ENCODE data around the gene PRR9.

GRCh38 chr1:153231363-153231762 lies 14.0 kb downstream of the PRR9 start:
- TF ChIP-seq CTCF (conservative IDR thresholded peaks at IDR 0.05; ENCODE audit: low read length) = no peak
- no peak for TF ChIP-seq EZH2phosphoT487 (IDR thresholded peaks at IDR 0.05; ENCODE audit: borderline replicate concordance, low read depth, low read length)

Data from OCI-LY7 (cell line).